ENCODE measurements around the gene MUC22. TPM values are rescaled to one million over a fixed set of nuclear protein-coding genes. Genes with fewer than 3 reads are reported as not detected.
"Not testable (repeated sequence)": the region's sequence is repeated elsewhere in the genome, so short reads cannot be mapped to it uniquely, and the experiment has no call there.

Gene MUC22
- total RNA-seq, 2 donors from 2014 or later, result not detected

DNA sequence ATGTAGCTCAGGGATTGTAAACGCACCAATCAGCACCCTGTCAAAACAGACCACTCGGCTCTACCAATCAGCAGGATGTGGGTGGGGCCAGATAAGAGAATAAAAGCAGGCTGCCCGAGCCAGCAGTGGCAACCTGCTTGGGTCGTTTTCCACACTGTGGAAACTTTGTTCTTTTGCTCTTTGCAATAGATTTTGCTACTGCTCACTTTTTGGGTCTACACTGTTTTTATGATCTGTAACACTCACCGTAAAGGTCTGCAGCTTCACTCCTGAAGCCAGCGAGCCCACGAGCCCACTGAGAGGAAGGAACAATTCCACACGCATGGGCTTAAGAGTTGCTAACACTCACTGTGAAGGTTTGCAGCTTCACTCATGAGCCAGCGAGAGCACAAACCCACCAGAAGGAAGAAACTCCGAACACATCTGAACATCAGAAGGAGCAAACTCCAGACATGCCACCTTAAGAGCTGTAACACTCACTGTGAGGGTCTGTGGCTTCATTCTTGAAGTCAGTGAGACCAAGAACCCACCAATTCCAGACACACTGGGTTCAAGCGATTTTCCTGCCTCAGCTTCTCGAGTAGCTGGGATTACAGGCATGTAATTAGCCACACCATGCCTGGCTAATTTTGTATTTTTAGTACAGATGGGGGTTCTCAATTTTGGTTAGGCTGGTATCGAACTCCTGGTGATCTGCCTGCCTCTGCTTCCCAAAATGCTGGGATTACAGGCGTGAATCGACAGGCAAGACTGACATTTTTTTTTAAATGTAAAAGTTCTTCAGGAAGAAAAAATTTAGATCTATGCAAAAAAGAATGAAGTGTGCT, 11.6 kb downstream of the MUC22 start:
- DNase-seq (ENCODE audit: low spot score), result peak; percentile 11
- intact Hi-C loops (cut with DNase I), result not testable (repeated sequence)

DNA sequence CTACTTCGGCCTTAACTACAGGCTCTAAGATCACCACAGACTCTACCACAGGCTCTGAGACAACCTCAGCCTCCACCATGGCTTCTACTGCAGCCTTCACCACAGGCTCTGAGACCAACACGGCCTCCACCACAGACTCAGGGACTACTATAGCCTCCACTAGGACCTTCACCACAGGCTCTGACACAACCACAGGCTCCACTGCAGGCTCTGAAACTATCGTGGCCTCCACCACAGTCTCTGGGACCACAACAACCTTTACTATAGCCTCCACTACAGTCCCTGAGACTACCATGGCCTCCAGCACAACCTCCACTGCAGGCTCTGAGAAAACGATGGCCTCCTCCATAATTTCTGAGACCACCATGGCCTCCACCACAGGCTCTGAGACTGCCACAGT, 15.3 kb downstream of the MUC22 start:
- intact Hi-C loops (cut with DNase I), result no loop called here

DNA sequence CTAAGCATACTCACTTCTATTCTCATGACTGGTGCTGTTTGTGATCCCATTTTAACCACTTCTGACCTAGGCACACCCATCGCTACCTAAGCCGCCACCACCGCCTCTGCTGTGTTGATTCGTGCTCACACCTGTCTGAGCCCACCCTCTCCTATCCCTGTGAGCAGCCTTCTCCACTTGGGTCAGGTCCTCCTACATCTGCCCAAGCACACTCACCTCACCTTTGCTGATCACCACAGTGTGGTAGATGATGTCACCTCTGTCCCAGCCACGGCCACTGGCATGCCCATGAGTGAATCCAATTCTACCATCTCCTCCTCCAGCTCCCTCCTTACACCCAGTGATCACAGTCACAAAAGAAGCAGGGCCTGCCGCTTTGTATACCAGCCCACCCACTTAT, 20.8 kb downstream of the MUC22 start:
- intact Hi-C loops (cut with DNase I), result no loop called here
- DNase-seq (ENCODE audit: low spot score), result no peak

More for the DNA sequence above, 15.3 kb downstream of the MUC22 start:
- no peak for DNase-seq (ENCODE audit: low spot score)

DNA sequence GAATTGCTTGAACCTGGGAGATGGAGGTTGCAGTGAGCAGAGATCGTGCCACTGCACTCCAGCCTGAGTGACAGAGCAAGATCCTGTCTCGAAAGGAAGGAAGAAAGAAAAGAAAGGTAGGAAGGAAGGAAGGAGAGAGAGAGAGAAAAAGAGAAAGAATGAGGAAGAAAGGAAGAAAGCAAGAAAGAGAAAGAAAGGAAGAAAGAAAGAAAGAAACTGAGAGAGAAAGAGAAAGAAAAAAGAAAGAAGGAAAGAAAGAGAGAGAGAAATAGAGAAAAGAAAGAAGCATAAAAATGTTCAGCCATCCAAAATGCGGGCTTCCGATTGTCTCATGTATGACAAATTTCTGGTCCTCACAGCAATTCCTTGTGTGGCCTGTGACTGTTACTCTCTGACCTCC, 22.8 kb downstream of the MUC22 start:
- intact Hi-C loops (cut with DNase I), result no loop called here
- DNase-seq (ENCODE audit: low spot score), result no peak

DNA sequence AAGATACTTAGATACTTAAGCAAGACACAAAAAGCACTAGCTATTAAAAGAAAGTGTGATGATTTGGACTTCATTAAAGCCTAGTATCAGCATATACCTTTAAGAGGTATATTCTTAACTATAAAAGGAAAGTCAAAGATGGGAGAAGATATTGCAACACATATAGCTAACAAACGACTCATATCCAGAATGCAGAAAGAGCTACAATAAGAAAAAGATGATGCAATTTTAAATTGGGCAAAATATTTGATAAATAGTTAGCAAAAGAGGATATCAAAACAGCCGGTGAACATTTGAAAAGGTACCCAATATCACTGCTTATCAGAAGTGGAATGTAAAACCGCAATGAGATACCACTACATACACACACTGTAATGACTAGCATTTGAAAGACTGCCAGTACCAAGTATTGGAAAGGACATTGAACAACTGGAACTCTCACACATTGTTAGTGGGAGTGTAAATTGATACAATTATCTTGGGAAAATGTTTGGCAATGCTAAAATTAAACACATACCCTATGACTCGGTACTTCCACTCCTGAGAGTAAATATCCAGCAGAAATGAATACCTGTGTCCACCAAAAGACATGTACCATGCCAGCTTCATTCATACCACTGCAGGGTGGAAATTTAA, 25.7 kb downstream of the MUC22 start:
- DNase-seq (ENCODE audit: low spot score), result no peak
- intact Hi-C loops (cut with DNase I), result no loop called here

DNA sequence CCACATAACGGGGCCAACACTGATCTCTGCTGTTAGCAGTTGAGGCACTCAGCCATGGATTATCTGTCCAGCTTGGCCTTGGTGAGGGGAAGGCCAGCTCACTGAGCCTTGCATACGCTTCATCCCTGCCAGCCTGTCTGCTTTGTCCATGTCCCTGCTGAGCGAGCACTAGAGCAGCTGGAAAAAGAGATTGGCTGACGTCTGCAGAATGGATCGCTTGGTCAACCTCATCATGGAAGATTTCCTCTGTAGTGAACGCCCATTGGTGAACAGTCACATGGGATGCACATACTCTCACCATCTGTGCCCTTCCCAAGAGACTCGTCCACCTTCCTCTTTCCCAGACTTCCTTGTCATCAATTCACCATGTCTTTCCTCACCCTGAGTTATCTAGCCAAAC, 26.9 kb downstream of the MUC22 start:
- no peak for DNase-seq (ENCODE audit: low spot score)
- intact Hi-C loops (cut with DNase I), result no loop called here

DNA sequence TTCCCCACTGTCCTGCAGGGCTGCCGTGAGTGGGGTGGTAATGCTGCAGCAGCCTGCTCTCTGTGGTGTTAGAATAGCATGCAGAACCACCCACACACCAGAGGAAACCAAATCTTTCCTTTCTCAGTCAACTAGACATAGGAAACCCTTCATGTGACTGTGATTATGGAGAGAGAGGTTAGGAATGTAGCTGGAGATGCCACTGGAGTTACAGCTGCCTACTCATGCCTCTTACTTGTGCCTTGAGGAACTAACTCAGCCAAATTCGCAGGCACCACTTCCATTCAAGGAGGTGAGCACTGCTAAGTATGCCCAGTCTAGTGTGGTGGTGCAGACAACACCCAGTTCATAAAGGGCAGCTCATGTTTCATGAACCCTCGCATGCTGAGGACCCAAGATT, 27.4 kb downstream of the MUC22 start:
- intact Hi-C loops (cut with DNase I), result no loop called here

DNA sequence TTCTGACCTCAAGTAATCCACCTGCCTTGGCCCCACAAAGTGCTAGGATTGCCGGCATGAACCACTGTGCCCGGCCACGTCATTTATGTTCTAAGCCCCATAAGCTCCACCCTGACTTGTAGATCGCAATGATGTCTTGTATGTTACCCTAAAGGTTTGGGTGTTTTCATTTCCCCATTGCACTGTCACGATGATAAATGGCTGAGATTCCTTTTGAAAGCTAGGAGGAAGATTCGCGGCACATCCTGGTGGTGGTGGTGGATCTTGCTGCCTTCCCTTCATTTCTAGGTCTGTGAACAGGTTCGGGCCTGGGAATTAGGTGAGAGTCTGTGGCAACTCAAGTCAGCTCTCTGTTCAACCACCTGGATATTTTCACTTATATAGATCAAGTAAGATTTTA, 28.3 kb downstream of the MUC22 start:
- intact Hi-C loops (cut with DNase I), result no loop called here
- no peak for DNase-seq (ENCODE audit: low spot score)

More for the DNA sequence above, 27.4 kb downstream of the MUC22 start:
- DNase-seq (ENCODE audit: low spot score), result no peak

DNA sequence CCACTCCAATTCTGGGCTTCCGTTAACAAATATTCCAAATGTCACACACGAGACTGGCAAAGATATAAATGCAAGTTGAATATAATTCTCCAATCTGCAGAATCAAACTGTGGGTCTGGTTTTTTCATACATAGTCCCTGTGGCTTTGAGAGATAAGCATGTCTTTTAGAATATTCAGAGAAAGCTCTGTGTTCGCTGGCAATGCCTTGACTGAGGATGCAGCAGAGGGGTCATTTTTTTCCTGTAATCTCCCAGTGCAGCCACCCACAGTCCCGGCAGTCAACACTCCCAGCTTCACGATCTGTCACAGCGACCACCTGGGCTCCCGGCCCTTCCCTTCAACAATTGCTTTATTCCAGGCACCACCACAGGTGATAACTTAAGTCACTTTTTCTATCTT, 30.5 kb downstream of the MUC22 start:
- intact Hi-C loops (cut with DNase I), result no loop called here
- no peak for DNase-seq (ENCODE audit: low spot score)

DNA sequence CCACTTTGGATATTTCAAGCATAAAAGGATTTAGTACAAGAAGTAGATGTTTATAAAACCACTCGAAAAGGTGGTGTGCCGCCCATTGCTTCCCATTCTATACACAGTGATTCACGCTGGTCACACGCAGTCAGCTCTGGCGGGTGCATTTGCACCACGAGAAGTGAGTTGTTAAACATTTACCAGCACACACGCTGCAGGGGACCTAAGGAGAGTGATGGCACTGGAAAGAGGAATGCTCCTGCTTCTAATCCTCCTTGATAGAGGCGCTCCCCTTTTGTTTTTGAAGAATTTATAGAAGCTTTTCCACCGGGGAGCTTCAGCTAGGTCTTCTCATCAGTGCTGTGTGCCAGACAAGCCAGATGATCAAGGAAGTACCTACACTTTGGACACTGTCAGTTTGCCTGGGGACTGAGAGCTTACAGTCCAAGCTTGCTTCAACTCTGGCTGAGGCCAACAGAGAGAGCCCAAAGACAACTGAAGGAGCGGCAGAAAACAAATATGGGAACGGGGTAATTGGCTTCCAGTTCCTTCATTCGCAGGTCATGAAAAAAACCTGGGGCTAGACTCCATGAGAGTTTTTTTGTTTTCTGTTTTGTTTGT, 31.2 kb downstream of the MUC22 start:
- no peak for DNase-seq (ENCODE audit: low spot score)
- intact Hi-C loops (cut with DNase I), result no loop called here

DNA sequence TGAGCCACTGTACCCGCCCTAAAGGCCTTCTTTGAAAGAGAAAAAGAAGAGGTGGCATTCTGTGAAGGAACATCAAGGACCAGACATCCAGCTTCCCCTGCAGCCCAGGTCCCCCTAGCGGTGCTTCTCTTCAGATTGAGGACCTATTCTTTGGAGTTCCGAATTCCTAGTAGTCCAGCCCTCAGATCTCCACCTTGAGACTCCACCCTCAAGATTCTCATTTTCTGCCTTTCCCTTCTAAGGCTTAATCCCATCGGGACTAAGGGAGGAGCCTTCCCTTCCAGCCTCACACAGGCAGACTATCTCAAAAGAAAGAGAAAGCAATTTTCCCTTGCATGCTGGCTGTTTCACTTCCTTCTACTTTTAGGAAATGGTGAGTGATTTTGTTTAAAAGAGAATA, 32.5 kb downstream of the MUC22 start:
- intact Hi-C loops (cut with DNase I), result no loop called here
- no peak for DNase-seq (ENCODE audit: low spot score)

DNA sequence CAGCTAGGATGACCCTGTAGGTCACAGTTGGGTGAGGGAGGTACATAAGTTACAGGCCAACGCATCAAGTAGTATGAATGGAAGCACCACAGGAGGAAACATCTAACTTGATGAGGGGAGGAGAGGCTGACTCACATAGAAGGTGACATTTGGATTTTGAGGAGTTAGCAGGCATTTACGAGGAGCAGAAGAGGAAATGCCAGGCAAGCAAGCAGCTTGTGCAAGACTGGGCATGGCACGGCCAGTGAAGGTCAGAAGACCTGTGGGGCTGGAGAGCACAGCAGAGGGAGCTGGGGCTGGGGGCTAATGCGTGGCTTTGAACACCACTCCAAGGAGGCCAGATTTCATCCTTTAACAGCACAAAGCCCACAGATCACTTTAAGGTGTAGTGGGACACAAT, 37.8 kb downstream of the MUC22 start:
- intact Hi-C loops (cut with DNase I), result no loop called here
- no peak for DNase-seq (ENCODE audit: low spot score)

DNA sequence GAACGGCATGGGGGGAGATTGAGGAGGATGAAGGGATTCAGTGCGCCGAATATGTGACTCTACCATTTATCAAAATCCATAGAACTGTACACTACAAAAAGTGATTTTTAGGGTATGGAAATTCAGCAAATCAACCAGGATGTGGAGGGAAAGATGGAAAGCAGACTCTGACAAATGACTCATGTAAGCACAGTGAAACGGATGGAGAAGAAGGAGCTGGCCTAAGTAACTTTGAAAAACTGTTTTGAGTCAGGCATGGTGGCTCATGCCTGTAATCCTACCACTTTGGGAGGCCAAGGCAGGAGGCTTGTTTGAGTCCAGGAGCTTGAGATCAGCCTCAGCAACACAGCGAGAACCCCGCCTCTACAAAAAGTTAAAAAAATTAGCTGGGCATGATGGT, 39.2 kb downstream of the MUC22 start:
- intact Hi-C loops (cut with DNase I), result no loop called here
- no peak for DNase-seq (ENCODE audit: low spot score)

DNA sequence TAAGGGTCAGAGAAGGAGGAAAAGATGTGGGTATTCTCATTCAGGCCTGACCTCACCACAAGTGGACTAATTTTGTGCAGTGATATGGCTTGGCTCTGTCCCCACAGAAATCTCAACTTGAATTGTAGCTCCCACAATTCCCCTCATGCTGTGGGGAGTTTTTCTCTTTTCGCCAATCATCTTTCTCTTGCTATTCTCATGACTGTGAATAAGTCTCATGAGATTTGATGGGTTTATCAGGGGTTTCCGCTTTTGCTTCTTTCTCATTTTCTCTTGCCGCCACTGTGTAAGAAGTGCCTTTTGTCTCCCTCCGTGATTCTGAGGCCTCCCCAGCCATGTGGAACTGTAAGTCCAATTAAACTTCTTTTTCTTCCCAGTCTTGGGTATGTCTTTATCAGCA, 42.9 kb downstream of the MUC22 start:
- intact Hi-C loops (cut with DNase I); DNase-seq (ENCODE audit: low spot score): not testable (repeated sequence)

DNA sequence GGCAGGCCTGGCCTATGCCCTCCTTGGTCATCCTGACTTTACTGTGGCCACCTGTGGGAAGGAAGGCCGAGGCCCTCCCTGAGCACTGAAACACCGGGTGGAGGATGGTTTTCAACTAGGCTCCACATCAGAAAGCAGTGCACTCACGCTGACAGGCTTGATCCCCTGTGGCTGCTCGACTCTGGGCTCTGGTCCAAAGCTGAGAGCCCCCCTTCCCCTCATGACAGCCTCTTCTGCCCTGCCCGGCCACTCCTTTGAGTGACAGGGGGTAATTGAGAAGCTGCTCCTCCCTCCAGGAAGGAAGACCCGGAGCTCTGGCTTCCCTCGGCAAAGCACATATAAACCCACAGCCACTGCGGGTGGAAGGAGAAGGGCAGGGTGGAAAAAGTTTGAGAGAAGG, 43.6 kb downstream of the MUC22 start:
- DNase-seq (ENCODE audit: low spot score), result no peak

DNA sequence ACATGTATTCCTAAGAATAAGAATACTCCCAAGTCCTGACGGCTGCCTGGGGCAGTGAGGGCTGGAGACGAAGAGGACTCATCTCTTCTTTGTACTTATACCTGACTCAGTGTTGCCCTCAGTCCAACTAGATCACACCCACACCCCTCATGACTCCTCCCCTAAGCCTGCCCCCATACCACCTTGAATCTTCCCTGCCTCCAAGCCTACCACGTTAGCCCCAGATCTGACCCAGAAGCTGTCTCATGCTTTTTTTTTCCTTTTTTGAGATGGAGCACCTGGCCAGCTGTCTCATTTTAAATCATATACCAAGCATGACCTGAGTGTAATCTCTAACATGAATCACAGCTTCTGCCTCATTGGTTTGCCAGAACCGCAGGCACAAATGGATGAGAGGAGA, 45.2 kb downstream of the MUC22 start:
- intact Hi-C loops (cut with DNase I), result no loop called here
- DNase-seq (ENCODE audit: low spot score), result no peak

More for the DNA sequence above, 43.6 kb downstream of the MUC22 start:
- intact Hi-C loops (cut with DNase I), result no loop called here

DNA sequence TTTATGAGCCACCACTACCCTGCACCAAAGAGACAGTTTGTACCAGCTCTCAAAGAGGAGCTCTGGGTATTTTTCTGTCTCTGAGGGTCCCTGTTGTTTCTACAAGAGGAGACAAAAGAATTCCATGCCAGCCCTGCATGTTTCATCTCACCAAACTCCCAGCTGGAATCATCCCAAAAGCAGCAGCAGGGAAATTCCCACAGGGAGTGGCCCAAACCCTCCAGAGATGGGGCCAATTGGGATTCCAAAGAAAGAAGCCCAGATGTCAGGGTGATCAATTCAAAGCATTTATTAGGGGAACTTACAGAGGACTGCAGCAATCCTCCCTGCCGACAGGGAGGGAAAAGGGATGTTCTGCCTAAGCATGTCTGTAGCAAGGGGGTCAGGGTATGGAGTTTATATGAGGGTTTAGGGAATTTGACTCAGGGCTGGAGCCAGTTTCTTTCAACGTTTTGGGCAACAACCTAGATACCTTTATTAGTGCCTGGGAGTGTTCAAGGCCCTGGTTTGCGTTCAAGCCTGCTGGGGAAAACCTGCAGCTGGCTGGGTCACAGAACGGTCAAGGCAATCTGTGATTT, 47.2 kb downstream of the MUC22 start:
- intact Hi-C loops (cut with DNase I), result no loop called here
- no peak for DNase-seq (ENCODE audit: low spot score)

DNA sequence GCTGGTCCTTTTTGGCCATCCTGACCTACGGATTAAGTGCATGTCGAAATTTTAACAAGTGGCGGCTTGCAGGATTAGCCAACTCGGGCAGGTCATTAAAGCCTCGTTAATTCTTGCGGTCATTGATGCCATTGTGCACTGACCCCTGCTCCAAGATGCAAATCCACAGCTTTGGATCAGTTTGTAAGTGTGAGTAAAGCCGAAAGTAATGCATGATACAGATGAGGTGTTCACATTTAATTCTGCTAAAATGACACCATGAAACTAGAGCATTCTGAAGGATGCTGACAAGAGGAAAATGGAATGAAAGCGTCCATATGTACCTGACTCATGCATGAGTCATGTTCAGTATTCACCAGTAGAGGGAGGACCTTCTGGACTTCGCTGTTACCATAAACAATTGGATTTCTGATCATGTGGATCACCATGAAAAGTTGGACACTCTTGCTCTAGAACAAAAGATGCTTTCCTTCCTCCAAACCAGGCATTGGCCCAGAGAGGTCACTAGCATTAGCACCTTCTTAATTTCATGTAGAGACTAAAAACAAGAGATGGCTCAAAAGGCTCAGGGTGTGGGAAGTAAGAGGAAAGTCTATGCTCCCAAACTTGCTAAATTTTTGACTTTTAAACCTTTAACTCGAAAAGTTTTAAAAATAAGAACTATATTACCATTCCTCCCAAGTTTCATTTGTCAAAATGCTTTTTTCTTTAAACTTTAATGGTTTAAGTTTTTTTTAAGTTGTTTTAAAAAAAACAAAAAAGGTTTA, 48.0 kb downstream of the MUC22 start:
- intact Hi-C loops (cut with DNase I), result no loop called here
- DNase-seq (ENCODE audit: low spot score), result no peak

DNA sequence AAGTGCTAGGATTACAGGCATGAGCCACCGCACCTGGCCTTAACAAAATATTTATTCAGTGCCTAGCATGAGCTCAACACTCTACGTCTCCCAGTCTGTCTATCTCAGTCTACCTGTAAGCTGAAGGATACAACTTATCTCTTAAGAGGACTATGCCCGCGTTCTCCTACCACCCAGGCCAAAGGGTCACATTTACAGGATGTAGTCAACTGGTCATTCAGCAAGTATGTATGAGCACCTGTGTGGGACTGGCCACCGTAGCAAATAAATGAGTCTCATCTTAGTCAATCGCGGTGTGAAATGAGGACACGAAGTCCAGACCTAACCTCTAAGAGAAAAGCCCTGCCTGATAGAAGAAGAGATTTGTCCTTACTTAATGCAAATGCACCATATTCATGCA, 49.9 kb downstream of the MUC22 start:
- DNase-seq (ENCODE audit: low spot score), result no peak
- intact Hi-C loops (cut with DNase I), result no loop called here

Measured in posterior vena cava (tissue), 2 donors.